GM12892 (cell line): ENCODE measurements around the gene BPIFA2.

ENCODE experiments used
- POLR2A ChIP-seq: IDR thresholded peaks from 2 replicates; pipeline ENCODE4 v1.6.1; 2011; ENCODE audit warnings: low read depth, low read length, control low read depth
- TAF1 ChIP-seq: IDR thresholded peaks from 2 replicates; pipeline ENCODE4 v1.6.1; 2011; ENCODE audit warnings: low read depth, mild to moderate bottlenecking, control low read depth, low read length, borderline replicate concordance

GRCh38 chr20:33165416-33166055 is 2.4 kb upstream of the BPIFA2 start:
- TF ChIP-seq POLR2A: no peak
- no peak for TF ChIP-seq TAF1
